GM12878 (cell line): ENCODE measurements around the gene DNAJA1.

Experiments
- CREM ChIP-seq: IDR thresholded peaks from 2 replicates; pipeline ENCODE4 v1.6.1; 2014; ENCODE audit warnings: antibody characterized with exemption, low read depth
- POLR2A ChIP-seq: IDR thresholded peaks from 2 replicates; pipeline ENCODE4 v1.6.1; 2011; ENCODE audit warnings: low read depth, mild to moderate bottlenecking, low read length
- TF ChIP-seq, protein P1 (sequence below), 3 experiments: IDR thresholded peaks in 2 of 3; conservative IDR thresholded peaks in 1 of 3; 2 replicates each; pipeline ENCODE4 v1.5.1; 2011; ENCODE audit warnings: low read depth in 3 of 3, low read length in 3 of 3, mild to moderate bottlenecking in 3 of 3, control low read depth in 2 of 3, moderate library complexity in 2 of 3, inconsistent platforms in 1 of 3, mixed read lengths in 1 of 3; ENCODE audit not compliant: control insufficient read depth in 2 of 3, insufficient read depth in 1 of 3; ENCODE audit errors: extremely low read depth in 1 of 3
- TF ChIP-seq, protein P2 (sequence below): IDR thresholded peaks from 2 replicates; pipeline ENCODE4 v1.6.1; 2011; ENCODE audit warnings: mild to moderate bottlenecking, low read depth, low read length, moderate library complexity; ENCODE audit not compliant: insufficient replicate concordance

DNA sequence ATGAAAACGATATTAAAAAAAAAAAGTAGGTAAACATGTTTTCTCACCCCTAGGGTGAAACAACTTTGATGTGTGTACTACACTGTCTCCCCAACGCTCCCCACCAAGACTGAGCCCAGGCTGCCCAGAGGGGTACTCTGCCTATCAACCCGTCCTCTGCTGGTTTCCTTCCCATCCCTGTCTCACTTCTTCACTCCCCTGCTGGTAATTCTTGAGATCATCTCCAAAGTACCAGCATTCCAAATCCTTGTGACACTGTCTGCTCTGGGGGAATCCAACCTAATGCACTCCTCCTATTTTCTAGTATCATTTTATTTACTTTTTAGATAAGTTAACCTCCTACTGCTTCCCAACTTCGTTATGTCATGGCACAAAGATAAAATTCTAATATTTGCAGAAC lies 17.3 kb upstream of the DNAJA1 start:
- TF ChIP-seq, protein P1, sequence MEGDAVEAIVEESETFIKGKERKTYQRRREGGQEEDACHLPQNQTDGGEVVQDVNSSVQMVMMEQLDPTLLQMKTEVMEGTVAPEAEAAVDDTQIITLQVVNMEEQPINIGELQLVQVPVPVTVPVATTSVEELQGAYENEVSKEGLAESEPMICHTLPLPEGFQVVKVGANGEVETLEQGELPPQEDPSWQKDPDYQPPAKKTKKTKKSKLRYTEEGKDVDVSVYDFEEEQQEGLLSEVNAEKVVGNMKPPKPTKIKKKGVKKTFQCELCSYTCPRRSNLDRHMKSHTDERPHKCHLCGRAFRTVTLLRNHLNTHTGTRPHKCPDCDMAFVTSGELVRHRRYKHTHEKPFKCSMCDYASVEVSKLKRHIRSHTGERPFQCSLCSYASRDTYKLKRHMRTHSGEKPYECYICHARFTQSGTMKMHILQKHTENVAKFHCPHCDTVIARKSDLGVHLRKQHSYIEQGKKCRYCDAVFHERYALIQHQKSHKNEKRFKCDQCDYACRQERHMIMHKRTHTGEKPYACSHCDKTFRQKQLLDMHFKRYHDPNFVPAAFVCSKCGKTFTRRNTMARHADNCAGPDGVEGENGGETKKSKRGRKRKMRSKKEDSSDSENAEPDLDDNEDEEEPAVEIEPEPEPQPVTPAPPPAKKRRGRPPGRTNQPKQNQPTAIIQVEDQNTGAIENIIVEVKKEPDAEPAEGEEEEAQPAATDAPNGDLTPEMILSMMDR (IDR thresholded peaks at IDR 0.05 in 2 of 3, conservative IDR thresholded peaks at IDR 0.05 in 1 of 3; ENCODE audit: control insufficient read depth in 2 of 3, extremely low read depth in 1 of 3, insufficient read depth in 1 of 3, low read depth in 3 of 3, low read length in 3 of 3) = no peak
- no peak for TF ChIP-seq POLR2A
- TF ChIP-seq, protein P2, sequence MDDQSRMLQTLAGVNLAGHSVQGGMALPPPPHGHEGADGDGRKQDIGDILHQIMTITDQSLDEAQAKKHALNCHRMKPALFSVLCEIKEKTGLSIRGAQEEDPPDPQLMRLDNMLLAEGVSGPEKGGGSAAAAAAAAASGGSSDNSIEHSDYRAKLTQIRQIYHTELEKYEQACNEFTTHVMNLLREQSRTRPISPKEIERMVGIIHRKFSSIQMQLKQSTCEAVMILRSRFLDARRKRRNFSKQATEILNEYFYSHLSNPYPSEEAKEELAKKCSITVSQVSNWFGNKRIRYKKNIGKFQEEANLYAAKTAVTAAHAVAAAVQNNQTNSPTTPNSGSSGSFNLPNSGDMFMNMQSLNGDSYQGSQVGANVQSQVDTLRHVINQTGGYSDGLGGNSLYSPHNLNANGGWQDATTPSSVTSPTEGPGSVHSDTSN = no peak
- no peak for TF ChIP-seq CREM
